Osteoblast (primary cell): ENCODE measurements around the gene UNK. TPM values are rescaled to one million over a fixed set of nuclear protein-coding genes. Genes with fewer than 3 reads are reported as not detected.

Experiments used
- DNase-seq: peaks from one replicate; pipeline ENCODE4 v3.0.0; 2011; ENCODE audit warnings: low spot score, mixed read lengths; ENCODE audit not compliant: insufficient read length; ENCODE audit errors: missing footprints
- H2AFZ ChIP-seq: 2 replicates; pipeline ENCODE4 v1.6.0; 2011; ENCODE audit warnings: mild to moderate bottlenecking, low read length
- H3K27ac ChIP-seq: 2 replicates; pipeline ENCODE4 v1.5.1; 2011; ENCODE audit warnings: mild to moderate bottlenecking, low read depth, low read length, moderate library complexity
- H3K27me3 ChIP-seq: 2 replicates; pipeline ENCODE4 v1.6.0; 2012; ENCODE audit warnings: mild to moderate bottlenecking, control low read depth, inconsistent platforms, low read length, moderate library complexity; ENCODE audit not compliant: insufficient read depth
- H3K36me3 ChIP-seq: 2 replicates; pipeline ENCODE4 v1.5.1; 2011; ENCODE audit warnings: mild to moderate bottlenecking, low read length, control low read depth, moderate library complexity; ENCODE audit not compliant: insufficient read depth
- H3K4me1 ChIP-seq: 2 replicates; pipeline ENCODE4 v1.5.1; 2011; ENCODE audit warnings: mild to moderate bottlenecking, low read length, control low read depth, moderate library complexity; ENCODE audit not compliant: insufficient read depth
- H3K4me2 ChIP-seq: 2 replicates; pipeline ENCODE4 v1.6.0; 2011; ENCODE audit warnings: mild to moderate bottlenecking, low read length; ENCODE audit not compliant: insufficient read depth
- H3K4me3 ChIP-seq: fragments of 200-600 bp; sonication (generic); 3 replicates; pipeline ENCODE4 v1.5.1; 2012; ENCODE audit warnings: mild to moderate bottlenecking, low read length, inconsistent platforms; ENCODE audit not compliant: insufficient read depth
- H3K79me2 ChIP-seq: 2 replicates; pipeline ENCODE4 v1.6.0; 2012; ENCODE audit warnings: mild to moderate bottlenecking, low read length, control low read depth, inconsistent platforms; ENCODE audit not compliant: insufficient read depth
- H3K9me3 ChIP-seq: 2 replicates; pipeline ENCODE4 v1.5.1; 2011; ENCODE audit warnings: low read depth, low read length, control low read depth
- H4K20me1 ChIP-seq: 2 replicates; pipeline ENCODE4 v1.6.0; 2012; ENCODE audit warnings: mild to moderate bottlenecking, low read length, control low read depth; ENCODE audit not compliant: insufficient read depth
- CTCF ChIP-seq: IDR thresholded peaks from 2 replicates; pipeline ENCODE4 v1.5.1; 2011; ENCODE audit warnings: mild to moderate bottlenecking, low read depth, low read length, moderate library complexity; ENCODE audit errors: extremely low read depth
- total RNA-seq: library from RNA; depleted of rRNA; stranded (reverse); fragments of >200 nt; gene quantifications from 2 replicates; pipeline ENCODE4 v1.2.3, GENCODE V29; 2012

Gene UNK
- total RNA-seq, 1 donor = 18.5 TPM

DNA sequence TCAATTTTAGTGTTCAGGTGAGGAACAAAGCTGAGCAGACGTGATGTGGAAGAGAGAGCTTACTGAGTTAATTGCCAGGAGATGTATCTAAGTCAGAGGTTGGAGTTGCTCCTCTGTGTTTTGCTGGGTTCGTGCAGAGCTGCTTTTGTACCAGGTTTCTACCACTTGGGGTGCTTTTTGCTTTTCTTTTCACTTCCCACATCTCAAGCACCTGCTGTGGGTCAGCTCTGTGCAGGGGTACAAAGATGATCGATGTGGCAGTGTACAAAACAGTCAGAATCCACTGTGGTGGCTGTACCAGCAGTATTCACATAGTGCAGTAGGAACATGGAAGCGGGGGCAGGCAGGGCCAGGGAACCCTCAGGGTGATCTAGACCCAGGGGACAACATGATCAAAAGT is 14.8 kb downstream of the UNK start:
- H4K20me1 ChIP-seq = peaks cover 5% of the 10 kb centered on the region
- H3K4me1 ChIP-seq = no peaks in the 10 kb centered on the region
- H2AFZ ChIP-seq = no peak overlapping the region
- H3K27me3 ChIP-seq = no peaks in the 10 kb centered on the region
- H3K4me3 ChIP-seq = no peak overlapping the region
- TF ChIP-seq CTCF = no peak
- no peaks in the 10 kb centered on the region for H3K9me3 ChIP-seq
- no peak for DNase-seq
- H3K79me2 ChIP-seq = peaks cover 36% of the 10 kb centered on the region
- peaks cover 26% of the 10 kb centered on the region for H3K36me3 ChIP-seq
- H3K27ac ChIP-seq = no peak overlapping the region
- H3K4me2 ChIP-seq = no peak overlapping the region

DNA sequence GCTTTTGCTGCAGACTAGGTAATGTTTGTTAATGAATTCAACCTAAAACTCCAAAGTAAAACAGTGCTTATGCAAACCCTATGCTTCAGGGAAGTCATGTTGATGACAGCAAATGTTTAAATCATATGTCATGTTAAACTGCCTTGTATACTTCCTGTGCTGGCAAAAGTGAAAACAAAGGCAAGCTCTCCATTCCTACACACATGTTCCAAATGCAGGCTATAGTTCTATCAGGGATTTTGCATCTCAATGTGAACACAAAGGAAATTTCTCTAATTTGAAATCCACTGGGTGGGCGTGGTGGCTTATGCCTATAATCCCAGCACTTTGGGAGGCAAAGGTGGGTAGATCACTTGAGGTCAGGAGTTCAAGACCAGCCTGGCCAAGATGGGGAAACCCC is 19.3 kb downstream of the UNK start:
- no peak for TF ChIP-seq CTCF

GRCh38 chr17:75806822-75807500 is 22.4 kb downstream of the UNK start:
- DNase-seq = no peak
- TF ChIP-seq CTCF = no peak
- Histone ChIP-seq H3K9me3 (no peaks in the 10 kb centered on the region), H2AFZ (no peak overlapping the region), H4K20me1 (peaks cover 17% of the 10 kb centered on the region), H3K4me1 (peaks cover 20% of the 10 kb centered on the region), H3K27ac (no peak overlapping the region), H3K79me2 (peaks cover 7% of the 10 kb centered on the region), H3K36me3 (peaks cover 2% of the 10 kb centered on the region), H3K27me3 (no peaks in the 10 kb centered on the region), H3K4me3 (no peak overlapping the region), H3K4me2 (no peak overlapping the region)

More for the DNA sequence above, 19.3 kb downstream of the UNK start:
- Histone ChIP-seq H4K20me1 (peaks cover 6% of the 10 kb centered on the region), H3K9me3 (no peaks in the 10 kb centered on the region), H3K79me2 (peaks cover 17% of the 10 kb centered on the region), H3K4me1 (peaks cover 7% of the 10 kb centered on the region), H2AFZ (no peak overlapping the region), H3K4me2 (no peak overlapping the region), H3K4me3 (no peak overlapping the region), H3K27me3 (no peaks in the 10 kb centered on the region), H3K36me3 (peaks cover 11% of the 10 kb centered on the region), H3K27ac (no peak overlapping the region)
- DNase-seq = no peak

DNA sequence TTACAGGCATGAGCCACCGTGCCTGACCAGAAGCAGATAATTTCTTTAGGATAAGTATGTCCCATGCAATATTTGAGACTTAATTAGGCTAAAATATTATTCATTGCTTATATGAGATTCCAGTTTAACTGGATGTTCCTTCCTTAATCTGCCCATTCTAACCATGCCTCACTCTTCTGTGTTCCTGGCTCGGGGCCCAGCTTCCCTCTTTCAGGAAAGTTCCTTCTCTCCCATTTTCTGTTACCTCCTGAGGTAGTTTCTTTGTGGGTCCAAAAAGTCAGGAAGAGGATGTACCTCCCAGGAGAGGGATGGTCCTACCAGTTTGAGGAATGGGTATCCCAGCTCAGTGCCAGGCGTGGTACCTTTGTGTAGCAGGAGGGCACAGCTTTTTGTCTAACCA is 23.3 kb downstream of the UNK start:
- DNase-seq = no peak
- Histone ChIP-seq H3K36me3 (peaks cover 11% of the 10 kb centered on the region), H2AFZ (no peak overlapping the region), H3K79me2 (peaks cover 7% of the 10 kb centered on the region), H3K4me3 (no peak overlapping the region), H3K4me2 (no peak overlapping the region), H4K20me1 (peaks cover 17% of the 10 kb centered on the region), H3K27ac (no peak overlapping the region), H3K4me1 (peaks cover 20% of the 10 kb centered on the region), H3K9me3 (no peaks in the 10 kb centered on the region), H3K27me3 (no peaks in the 10 kb centered on the region)
- no peak for TF ChIP-seq CTCF
